ENCODE results near the gene BTBD19. TPM values are rescaled to one million over a fixed set of nuclear protein-coding genes. Genes with fewer than 3 reads are reported as not detected.

The BTBD19 gene
- total RNA-seq, 1 donor from 2014 or later, result 10.4 TPM

DNA sequence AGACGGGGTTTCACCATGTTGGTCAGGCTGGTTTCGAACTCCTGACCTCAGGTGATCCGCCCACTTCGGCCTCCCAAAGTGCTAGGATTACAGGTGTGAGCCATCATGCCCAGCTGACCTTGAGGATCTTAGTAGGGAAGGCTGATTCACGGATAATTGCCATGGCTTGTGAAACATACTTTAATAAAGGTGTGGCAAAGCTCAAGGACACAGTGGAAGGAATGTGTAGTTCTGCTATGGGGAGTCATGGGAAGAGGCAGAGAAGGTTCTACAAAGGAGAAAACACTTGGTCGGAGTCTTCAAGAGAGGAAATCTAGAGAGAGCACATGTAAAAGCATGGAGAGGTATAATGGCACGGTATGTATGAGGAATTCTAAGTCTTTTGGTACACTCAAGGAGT is 47.4 kb downstream of the BTBD19 start:
- no peak overlapping the region for H3K4me3 Mint-ChIP-seq (ENCODE audit: unreplicated experiment)
- no peaks in the 10 kb centered on the region for H3K4me1 Mint-ChIP-seq (ENCODE audit: unreplicated experiment)
- H3K27ac Mint-ChIP-seq (ENCODE audit: unreplicated experiment), result no peak overlapping the region
- H3K27me3 Mint-ChIP-seq (ENCODE audit: unreplicated experiment), result no peaks in the 10 kb centered on the region
- DNase-seq (ENCODE audit: low spot score), result no peak
- no peaks in the 10 kb centered on the region for H3K9me3 Mint-ChIP-seq (ENCODE audit: unreplicated experiment)
- peaks cover 9% of the 10 kb centered on the region for H3K36me3 Mint-ChIP-seq (ENCODE audit: low read depth, unreplicated experiment)
- TF ChIP-seq, protein P1, sequence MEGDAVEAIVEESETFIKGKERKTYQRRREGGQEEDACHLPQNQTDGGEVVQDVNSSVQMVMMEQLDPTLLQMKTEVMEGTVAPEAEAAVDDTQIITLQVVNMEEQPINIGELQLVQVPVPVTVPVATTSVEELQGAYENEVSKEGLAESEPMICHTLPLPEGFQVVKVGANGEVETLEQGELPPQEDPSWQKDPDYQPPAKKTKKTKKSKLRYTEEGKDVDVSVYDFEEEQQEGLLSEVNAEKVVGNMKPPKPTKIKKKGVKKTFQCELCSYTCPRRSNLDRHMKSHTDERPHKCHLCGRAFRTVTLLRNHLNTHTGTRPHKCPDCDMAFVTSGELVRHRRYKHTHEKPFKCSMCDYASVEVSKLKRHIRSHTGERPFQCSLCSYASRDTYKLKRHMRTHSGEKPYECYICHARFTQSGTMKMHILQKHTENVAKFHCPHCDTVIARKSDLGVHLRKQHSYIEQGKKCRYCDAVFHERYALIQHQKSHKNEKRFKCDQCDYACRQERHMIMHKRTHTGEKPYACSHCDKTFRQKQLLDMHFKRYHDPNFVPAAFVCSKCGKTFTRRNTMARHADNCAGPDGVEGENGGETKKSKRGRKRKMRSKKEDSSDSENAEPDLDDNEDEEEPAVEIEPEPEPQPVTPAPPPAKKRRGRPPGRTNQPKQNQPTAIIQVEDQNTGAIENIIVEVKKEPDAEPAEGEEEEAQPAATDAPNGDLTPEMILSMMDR (IDR thresholded peaks at IDR 0.05; ENCODE audit: unreplicated experiment), result no peak

DNA sequence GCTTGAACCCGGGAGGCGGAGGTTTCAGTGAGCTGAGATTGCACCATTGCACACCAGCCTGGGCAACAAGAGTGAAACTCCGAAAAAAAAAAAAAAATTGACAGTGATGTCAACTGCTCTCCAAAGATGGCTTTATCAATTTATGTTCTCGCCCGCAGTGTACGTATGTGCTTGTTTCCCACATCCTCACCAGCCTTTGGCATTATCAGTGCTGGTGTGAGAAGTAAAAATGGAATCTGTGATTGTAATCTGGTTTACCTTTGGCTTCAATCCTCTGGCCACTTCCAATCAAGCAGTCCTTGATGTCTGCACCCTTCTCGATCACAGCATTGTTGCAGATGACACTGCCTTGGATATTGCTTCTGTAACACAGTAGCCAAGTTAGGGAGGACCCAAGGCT is 49.1 kb downstream of the BTBD19 start:
- Mint-ChIP-seq H3K36me3 (ENCODE audit: low read depth, unreplicated experiment) (peaks cover 9% of the 10 kb centered on the region), H3K27me3 (ENCODE audit: unreplicated experiment) (no peaks in the 10 kb centered on the region), H3K27ac (ENCODE audit: unreplicated experiment) (no peak overlapping the region), H3K4me1 (ENCODE audit: unreplicated experiment) (no peaks in the 10 kb centered on the region), H3K9me3 (ENCODE audit: unreplicated experiment) (no peaks in the 10 kb centered on the region), H3K4me3 (ENCODE audit: unreplicated experiment) (no peak overlapping the region)
- DNase-seq (ENCODE audit: low spot score), result no peak
- TF ChIP-seq, protein P1 (IDR thresholded peaks at IDR 0.05; ENCODE audit: unreplicated experiment), result no peak

DNA sequence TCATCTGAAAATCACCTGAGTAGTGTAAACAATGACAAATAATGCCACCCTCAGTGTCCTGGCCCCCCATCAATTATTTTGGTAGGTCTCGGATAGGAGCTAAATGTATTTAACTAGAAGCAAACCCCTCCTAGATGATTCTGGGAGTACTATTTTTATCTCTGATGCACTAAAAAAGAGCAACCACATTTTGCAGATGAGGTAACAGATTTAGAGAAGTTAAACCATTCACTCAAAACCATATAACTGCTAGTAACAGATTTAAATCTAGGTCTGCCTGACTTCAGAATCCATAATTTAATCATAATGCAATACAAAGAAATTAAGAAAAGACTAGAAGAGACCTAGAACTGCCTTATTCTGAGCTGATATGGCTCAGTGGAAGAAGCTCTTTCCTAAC is 52.0 kb downstream of the BTBD19 start:
- Mint-ChIP-seq H3K4me1 (ENCODE audit: unreplicated experiment) (no peaks in the 10 kb centered on the region), H3K27me3 (ENCODE audit: unreplicated experiment) (no peaks in the 10 kb centered on the region), H3K27ac (ENCODE audit: unreplicated experiment) (no peak overlapping the region), H3K36me3 (ENCODE audit: low read depth, unreplicated experiment) (peaks cover 9% of the 10 kb centered on the region), H3K9me3 (ENCODE audit: unreplicated experiment) (no peaks in the 10 kb centered on the region), H3K4me3 (ENCODE audit: unreplicated experiment) (no peak overlapping the region)
- TF ChIP-seq, protein P1 (IDR thresholded peaks at IDR 0.05; ENCODE audit: unreplicated experiment), result no peak
- DNase-seq (ENCODE audit: low spot score), result no peak

DNA sequence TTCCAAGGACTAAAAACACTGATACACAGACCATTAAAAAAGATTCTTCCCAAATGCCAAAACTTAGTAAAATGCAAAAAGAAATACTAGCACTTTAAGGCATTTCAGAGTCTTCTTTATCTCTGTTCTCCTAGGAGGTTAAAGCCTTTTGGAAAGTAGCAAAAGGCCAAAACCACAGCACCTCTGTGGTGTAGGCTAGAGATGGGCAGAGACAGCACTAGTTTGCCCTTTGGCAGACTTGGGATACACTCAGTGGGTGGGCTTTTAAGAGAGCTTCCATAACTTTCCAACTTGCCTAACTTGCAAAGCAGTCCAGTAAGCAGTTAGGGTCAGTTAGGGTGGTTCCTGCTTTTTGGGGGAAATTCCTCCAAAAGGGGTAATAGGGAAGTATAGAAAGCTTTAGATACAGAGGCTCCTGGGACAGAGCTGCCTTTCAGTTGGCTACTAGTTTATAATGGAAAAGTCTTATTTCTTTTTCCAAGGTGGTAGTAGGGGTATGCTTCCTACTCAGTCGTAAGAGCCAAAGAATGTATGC is 52.6 kb downstream of the BTBD19 start:
- no peaks in the 10 kb centered on the region for H3K9me3 Mint-ChIP-seq (ENCODE audit: unreplicated experiment)
- no peak overlapping the region for H3K4me3 Mint-ChIP-seq (ENCODE audit: unreplicated experiment)
- TF ChIP-seq, protein P1 (IDR thresholded peaks at IDR 0.05; ENCODE audit: unreplicated experiment), result no peak
- H3K36me3 Mint-ChIP-seq (ENCODE audit: low read depth, unreplicated experiment), result peaks cover 6% of the 10 kb centered on the region
- H3K4me1 Mint-ChIP-seq (ENCODE audit: unreplicated experiment), result no peaks in the 10 kb centered on the region
- no peaks in the 10 kb centered on the region for H3K27me3 Mint-ChIP-seq (ENCODE audit: unreplicated experiment)
- H3K27ac Mint-ChIP-seq (ENCODE audit: unreplicated experiment), result no peak overlapping the region
- DNase-seq (ENCODE audit: low spot score), result no peak

DNA sequence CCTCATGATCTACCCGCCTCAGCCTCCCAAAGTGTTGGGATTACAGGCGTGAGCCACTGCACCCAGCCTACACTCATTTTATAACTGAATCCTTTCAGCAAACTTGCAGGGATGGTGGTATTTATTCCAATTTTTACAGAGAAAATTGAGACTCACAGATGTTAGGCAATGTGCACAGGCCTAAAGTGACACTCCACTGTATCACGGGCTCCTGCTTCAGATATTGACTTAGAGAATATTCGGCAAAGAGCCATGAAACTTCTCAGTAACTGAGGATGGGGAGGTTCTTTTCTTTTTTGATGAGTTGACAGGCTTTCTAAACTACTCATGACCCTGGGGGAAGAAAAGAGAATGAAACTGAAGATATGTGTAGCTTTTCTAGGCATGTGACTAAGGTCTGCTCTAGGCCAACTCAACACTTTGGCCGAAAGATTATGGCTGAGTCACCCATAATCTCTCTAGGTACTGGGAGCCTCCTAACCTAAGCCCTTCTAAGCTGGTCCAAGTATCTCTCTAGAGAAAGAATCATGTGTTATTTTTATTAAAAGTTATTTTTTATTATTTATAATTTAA is 54.6 kb downstream of the BTBD19 start:
- Mint-ChIP-seq H3K36me3 (ENCODE audit: low read depth, unreplicated experiment) (no peaks in the 10 kb centered on the region), H3K4me3 (ENCODE audit: unreplicated experiment) (no peak overlapping the region), H3K27me3 (ENCODE audit: unreplicated experiment) (no peaks in the 10 kb centered on the region), H3K9me3 (ENCODE audit: unreplicated experiment) (no peaks in the 10 kb centered on the region), H3K4me1 (ENCODE audit: unreplicated experiment) (no peaks in the 10 kb centered on the region), H3K27ac (ENCODE audit: unreplicated experiment) (no peak overlapping the region)
- no peak for DNase-seq (ENCODE audit: low spot score)
- TF ChIP-seq, protein P1 (IDR thresholded peaks at IDR 0.05; ENCODE audit: unreplicated experiment), result no peak

Other genes starting within 250 kb of the BTBD19 start
- 15.6 TPM for gene TMEM53, start 134.0 kb upstream of the BTBD19 start, total RNA-seq (ENCODE audit: unreplicated experiment)
- 4.1 TPM for gene ARMH1, start 133.8 kb upstream of the BTBD19 start, total RNA-seq (ENCODE audit: unreplicated experiment)
- not detected for gene RNU5D-1, start 77.4 kb upstream of the BTBD19 start, total RNA-seq (ENCODE audit: unreplicated experiment)
- gene KIF2C, start 68.7 kb upstream of the BTBD19 start, total RNA-seq (ENCODE audit: unreplicated experiment), result 12.9 TPM
- gene RPS8, start 33.0 kb upstream of the BTBD19 start, total RNA-seq (ENCODE audit: unreplicated experiment), result 1,789 TPM
- gene BEST4, start 20.4 kb upstream of the BTBD19 start, total RNA-seq (ENCODE audit: unreplicated experiment), result 0.18 TPM
- gene PLK3, start 8.1 kb upstream of the BTBD19 start, total RNA-seq (ENCODE audit: unreplicated experiment), result 17.2 TPM
- 1.4 TPM for gene DYNLT4, start 1.2 kb upstream of the BTBD19 start, total RNA-seq (ENCODE audit: unreplicated experiment)
- 0.51 TPM for gene PTCH2, start 34.7 kb downstream of the BTBD19 start, total RNA-seq (ENCODE audit: unreplicated experiment)
- gene EIF2B3, start 178.1 kb downstream of the BTBD19 start, total RNA-seq (ENCODE audit: unreplicated experiment), result 16.6 TPM
- 58.2 TPM for gene HECTD3, start 202.8 kb downstream of the BTBD19 start, total RNA-seq (ENCODE audit: unreplicated experiment)
- gene UROD, start 203.7 kb downstream of the BTBD19 start, total RNA-seq (ENCODE audit: unreplicated experiment), result 151 TPM

Measured in endothelial cell (in vitro differentiated cells).